K562 (cell line): ENCODE results near the gene XPR1. TPM values are rescaled to one million over a fixed set of nuclear protein-coding genes. Genes with fewer than 3 reads are reported as not detected.

Experiments used
- ATAC-seq: fragments of 200-7000 bp; cut with Tn5 transposase; 3 replicates; pipeline ENCODE4 v1.9.1; 2020; ENCODE audit warnings: moderate library complexity
- BruUV-seq: library from RNA; stranded (reverse); fragments of 400-500 nt; replicated peaks from 2 replicates; lab custom pipeline; 2021; lab: Mats Ljungman, UMichigan
- CTCF ChIA-PET: fragments of 300-600 bp; formaldehyde crosslinking; extraction: SDS; loops from one replicate; lab custom pipeline; 2021; ENCODE audit warnings: low intra/inter-chr PET ratio; lab: Yijun Ruan, JAX
- POLR2A ChIA-PET: fragments of 300-600, 350-650 bp; sonication (Branson Sonifier 250); formaldehyde crosslinking; extraction: SDS; loops from one replicate; lab custom pipeline; 2021; ENCODE audit warnings: antibody characterized with exemption, inconsistent platforms; lab: Yijun Ruan, JAX
- DNase-seq, 4 experiments: peaks; one replicate each; pipeline versions ENCODE4 v3.0.0 to v3.0.0-alpha.2; 2011 to 2018; ENCODE audit warnings: low spot score in 3 of 4, mixed read lengths in 3 of 4; ENCODE audit errors: extremely low read depth in 1 of 4
- FAIRE-seq: peaks from 2 replicates; lab custom pipeline; 2011; peaks lifted over from hg19 to GRCh38; lab: Jason Lieb, UNC
- H2AFZ ChIP-seq: 2 replicates; pipeline ENCODE4 v1.6.0; 2011; ENCODE audit warnings: low read depth, low read length, control low read depth, inconsistent platforms
- H3K27ac ChIP-seq: fragments of 200-600 bp; 3 replicates; pipeline ENCODE4 v1.8.0; 2011; ENCODE audit warnings: low read depth, mild to moderate bottlenecking, control low read depth, inconsistent platforms, low read length, moderate library complexity, mixed read lengths; ENCODE audit errors: extremely low read depth
- H3K27me3 ChIP-seq, 2 experiments: fragments of 300-600 bp in 1 of 2; 2 replicates in 1 of 2; 3 replicates in 1 of 2; pipeline versions ENCODE4 v1.6.0 to v1.8.0; 2011; ENCODE audit warnings: inconsistent platforms in 2 of 2, low read length in 2 of 2, mild to moderate bottlenecking in 1 of 2, mixed read lengths in 1 of 2, moderate library complexity in 1 of 2; ENCODE audit not compliant: control insufficient read depth in 2 of 2, insufficient read depth in 2 of 2
- H3K36me3 ChIP-seq: fragments of 300-600 bp; 3 replicates; pipeline ENCODE4 v1.8.0; 2011; ENCODE audit warnings: mild to moderate bottlenecking, low read length, inconsistent platforms; ENCODE audit not compliant: control insufficient read depth, insufficient read depth
- H3K4me1 ChIP-seq, 2 experiments: fragments of 200-600 bp in 1 of 2; replicated peaks in 1 of 2; 2 replicates in 1 of 2; 3 replicates in 1 of 2; pipeline versions ENCODE4 v1.5.1 to v1.8.0; 2011; ENCODE audit warnings: inconsistent platforms in 2 of 2, low read length in 2 of 2, mild to moderate bottlenecking in 1 of 2, mixed read lengths in 1 of 2, moderate library complexity in 1 of 2; ENCODE audit not compliant: control insufficient read depth in 2 of 2, insufficient read depth in 2 of 2
- H3K4me2 ChIP-seq: 2 replicates; pipeline ENCODE4 v1.6.1; 2011; ENCODE audit warnings: low read length, control low read depth, inconsistent platforms, mixed read lengths; ENCODE audit not compliant: insufficient read depth
- H3K4me3 ChIP-seq: fragments of 200-600 bp; sonication (generic), shearing (Covaris generic); 2 replicates; pipeline ENCODE4 v1.5.1; 2016; ENCODE audit warnings: control low read depth, inconsistent platforms
- H3K79me2 ChIP-seq: fragments of 200-600 bp; 3 replicates; pipeline ENCODE4 v1.8.0; 2011; ENCODE audit warnings: low read length, inconsistent platforms; ENCODE audit not compliant: control insufficient read depth, insufficient read depth
- H3K9ac ChIP-seq, 2 experiments: 2 replicates each; pipeline versions ENCODE4 v1.6.0 to v1.6.1; 2011; ENCODE audit warnings: low read depth in 2 of 2, low read length in 2 of 2, control low read depth in 1 of 2, inconsistent platforms in 1 of 2, mild to moderate bottlenecking in 1 of 2, mixed read lengths in 1 of 2; ENCODE audit not compliant: insufficient read depth in 1 of 2
- H3K9me1 ChIP-seq: one replicate; pipeline ENCODE4 v1.6.0; 2011; ENCODE audit warnings: inconsistent platforms, mild to moderate bottlenecking, low read length, moderate library complexity; ENCODE audit not compliant: control insufficient read depth, insufficient read depth
- H3K9me3 ChIP-seq: replicated peaks from 2 replicates; pipeline ENCODE4 v1.5.1; 2011; ENCODE audit warnings: low read depth, low read length, inconsistent platforms; ENCODE audit not compliant: control insufficient read depth, insufficient read depth
- H4K20me1 ChIP-seq: replicated peaks from 2 replicates; pipeline ENCODE4 v1.6.1; 2011; ENCODE audit warnings: low read length, inconsistent platforms, mixed read lengths; ENCODE audit not compliant: control insufficient read depth, insufficient read depth
- DDX20 ChIP-seq: fragments of 450-650 bp; IDR thresholded peaks from 2 replicates; pipeline ENCODE4 v1.6.1; 2016; ENCODE audit warnings: missing genetic modification characterization, low read depth, mild to moderate bottlenecking, missing compliant biosample characterization, moderate library complexity
- EHMT2 ChIP-seq: fragments of 450-650 bp; IDR thresholded peaks from 2 replicates; pipeline ENCODE4 v1.6.1; 2018; ENCODE audit warnings: antibody characterized with exemption
- FOXP1 ChIP-seq: sonication (generic); formaldehyde crosslinking; IDR thresholded peaks from 2 replicates; pipeline ENCODE4 v1.8.0; 2022; ENCODE audit warnings: mild to moderate bottlenecking, missing genetic modification reagents
- HDAC1 ChIP-seq, 2 experiments: fragments of 450-650 bp; IDR thresholded peaks; 2 replicates each; pipeline ENCODE4 v1.6.1; 2016 to 2017; ENCODE audit warnings: inconsistent platforms in 1 of 2, mild to moderate bottlenecking in 1 of 2, moderate library complexity in 1 of 2
- KLF10 ChIP-seq: fragments of 250-450 bp; sonication (Bioruptor Pico); IDR thresholded peaks from 2 replicates; pipeline ENCODE4 v1.6.1; 2021; ENCODE audit warnings: matching md5 sums
- KLF13 ChIP-seq: fragments of 450-650 bp; IDR thresholded peaks from 2 replicates; pipeline ENCODE4 v1.6.1; 2016; ENCODE audit warnings: missing genetic modification characterization, low read depth, mild to moderate bottlenecking, missing compliant biosample characterization, moderate library complexity, borderline replicate concordance
- MBD2 ChIP-seq: sonication (generic); IDR thresholded peaks from 2 replicates; pipeline ENCODE4 v1.6.1; 2016; ENCODE audit warnings: low read depth, borderline replicate concordance
- MITF ChIP-seq: IDR thresholded peaks from 2 replicates; pipeline ENCODE4 v1.6.1; 2014; ENCODE audit warnings: antibody characterized with exemption
- MLLT1 ChIP-seq, 2 experiments: fragments of 450-650 bp; IDR thresholded peaks; 2 replicates each; pipeline ENCODE4 v1.6.1; 2016
- MLX ChIP-seq, 2 experiments: fragments of 450-650 bp in 1 of 2; sonication (generic) in 1 of 2; formaldehyde crosslinking; conservative IDR thresholded peaks; 2 replicates each; pipeline versions ENCODE4 v1.4.0 to v1.8.1; 2020 to 2022; ENCODE audit warnings: mild to moderate bottlenecking in 1 of 2, missing genetic modification reagents in 1 of 2
- POLR2G ChIP-seq: fragments of 200-400 bp; formaldehyde crosslinking; IDR thresholded peaks from 2 replicates; pipeline ENCODE4 v1.6.1; 2017; ENCODE audit warnings: low read depth, mild to moderate bottlenecking, antibody characterized with exemption, low read length, moderate library complexity
- POLR3A ChIP-seq: IDR thresholded peaks from 2 replicates; pipeline ENCODE4 v1.6.1; 2011; ENCODE audit warnings: borderline replicate concordance, mild to moderate bottlenecking, moderate library complexity; ENCODE audit not compliant: insufficient read length, insufficient read depth; ENCODE audit errors: extremely low read depth
- ZBTB33 ChIP-seq: sonication (generic); formaldehyde crosslinking; IDR thresholded peaks from 2 replicates; pipeline ENCODE4 v1.8.1; 2023; ENCODE audit warnings: mild to moderate bottlenecking, missing genetic modification reagents
- ZNF282 ChIP-seq: sonication (generic); formaldehyde crosslinking; IDR thresholded peaks from 2 replicates; pipeline ENCODE4 v1.8.1; 2023; ENCODE audit warnings: missing genetic modification reagents
- ZNF778 ChIP-seq: fragments of 450-650 bp; formaldehyde crosslinking; IDR thresholded peaks from 2 replicates; pipeline ENCODE4 v1.4.0; 2020; ENCODE audit warnings: mild to moderate bottlenecking, moderate library complexity
- WGBS: fragments of 100-300 bp; shearing (Covaris generic); methylation state at CpG from one replicate; pipeline ENCODE4 v1.1.6; 2016; ENCODE audit warnings: low coverage, mixed read lengths; ENCODE audit not compliant: insufficient coverage; ENCODE audit errors: missing lambda C conversion rate; 5-methylcytosine and 5-hydroxymethylcytosine counted together
- in situ Hi-C: fragments of 300-500 bp; cut with MboI; formaldehyde crosslinking; loops from 4 replicates; pipeline ENCODE4 v1.15.0; 2018; ENCODE audit warnings: inconsistent platforms, mixed read lengths
- intact Hi-C: fragments of 100-400 bp; cut with micrococcal nuclease; formaldehyde crosslinking; loops from 2 replicates; pipeline ENCODE4 v1.14.2; 2022
- polyA plus RNA-seq, 8 experiments: library from polyadenylated mRNA; depleted of rRNA in 4 of 8; stranded (reverse) in 5 of 8; unstranded in 3 of 8; fragments of >200 nt; fragmentation: Nextera tagmentation in 2 of 8; fragmentation: Illumina TruSeq in 1 of 8; extraction: Ambion mirVana in 2 of 8; extraction: Trizol in 1 of 8; gene quantifications; 2 replicates each; pipeline versions ENCODE4 v1.2.1 to v1.2.3, GENCODE V29; 2011 to 2014; ENCODE audit warnings: inconsistent platforms in 1 of 8, missing spikeins in 1 of 8
- total RNA-seq, 7 experiments: library from RNA; depleted of rRNA in 6 of 7; stranded (reverse); fragments of >200 nt in 6 of 7; fragmentation: Illumina TruSeq in 2 of 7; extraction: Trizol in 2 of 7; gene quantifications; 2 replicates each; pipeline versions ENCODE4 v1.2.1 to v1.2.3, GENCODE V29; 2011 to 2021; ENCODE audit warnings: low replicate concordance in 1 of 7
- TF ChIP-seq, protein P1 (sequence below): fragments of 250-450 bp; sonication (Bioruptor Pico); IDR thresholded peaks from 2 replicates; pipeline ENCODE4 v1.8.0; 2022; ENCODE audit warnings: moderate library complexity, mild to moderate bottlenecking, inconsistent platforms

XPR1 gene
- total and polyA plus RNA-seq, 9 of the 15 experiments (the other 6 are each of a cell fraction or from before 2014, with no cell fraction given) = 3.0 to 66.2 (median 38.6) TPM

DNA sequence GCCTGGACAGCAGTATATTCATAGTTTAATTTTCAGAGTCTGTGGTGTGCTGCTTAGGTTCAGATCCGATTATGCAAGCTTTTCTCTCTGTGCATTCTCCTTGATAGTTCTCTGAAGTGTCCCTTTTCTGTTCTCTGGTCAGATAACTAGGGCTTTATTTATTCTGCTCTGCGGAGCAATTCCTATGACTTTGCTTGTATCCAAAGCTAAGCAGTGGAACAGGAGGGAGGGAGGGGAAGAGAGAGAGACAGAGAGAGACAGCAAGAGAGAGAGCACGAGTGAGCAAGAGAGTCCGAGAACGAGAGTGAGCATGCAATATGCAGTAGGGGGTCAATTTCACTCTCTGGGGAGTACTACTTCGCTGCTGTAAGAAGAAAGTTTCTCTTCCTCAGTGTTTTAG, 113.3 kb downstream of the XPR1 start:
- BruUV-seq = no TSS peak
- Histone ChIP-seq H3K4me3 (no peak overlapping the region), H3K9me3 (0 out of 2 replicates have a peak, but pooled peaks cover 5% of the 10 kb centered on the region), H3K79me2 (peaks cover 20% of the 10 kb centered on the region), H3K9ac (no peak overlapping the region), H4K20me1 (no peaks in the 10 kb centered on the region), H3K4me2 (no peak overlapping the region), H3K36me3 (no peaks in the 10 kb centered on the region), H3K27ac (no peak overlapping the region), H3K4me1 (no peaks in the 10 kb centered on the region), H3K27me3 (no peaks in the 10 kb centered on the region), H3K9me1 (no peaks in the 10 kb centered on the region), H2AFZ (no peak overlapping the region)
- ATAC-seq = no peak
- no peak for DNase-seq
- WGBS = 89% methylated on average over 6 of the region's 6 CpGs
- in situ Hi-C loops (no loop called here), intact Hi-C loops (no loop called here)
- CTCF ChIA-PET = no interaction called here
- FAIRE-seq = no peak
- POLR2A ChIA-PET = no interaction called here
- TF ChIP-seq MBD2 (no peak), HDAC1 (IDR thresholded peaks at IDR 0.05) (no peak), ZNF778 (CRISPR knock-in tag) (no peak), KLF13 (no peak), DDX20 (tag) (no peak), ZNF282 (CRISPR knock-in tag) (no peak), FOXP1 (CRISPR knock-in tag) (no peak), MLLT1 (IDR thresholded peaks at IDR 0.05) (no peak), POLR3A (no peak), MLX (CRISPR knock-in tag; conservative IDR thresholded peaks at IDR 0.05) (no peak), KLF10 (CRISPR knock-in tag) (no peak), MITF (no peak), POLR2G (no peak), EHMT2 (no peak), ZBTB33 (CRISPR knock-in tag) (no peak)
- TF ChIP-seq, protein P1, sequence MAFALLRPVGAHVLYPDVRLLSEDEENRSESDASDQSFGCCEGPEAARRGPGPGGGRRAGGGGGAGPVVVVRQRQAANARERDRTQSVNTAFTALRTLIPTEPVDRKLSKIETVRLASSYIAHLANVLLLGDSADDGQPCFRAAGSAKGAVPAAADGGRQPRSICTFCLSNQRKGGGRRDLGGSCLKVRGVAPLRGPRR (CRISPR knock-in tag) = no peak
